ENCODE measurements around the gene MICOS13. TPM values are rescaled to one million over a fixed set of nuclear protein-coding genes. Genes with fewer than 3 reads are reported as not detected.

Gene MICOS13
- total and polyA plus RNA-seq, 2 experiments from 2014 or later, result 15.5 to 54.6 TPM

DNA sequence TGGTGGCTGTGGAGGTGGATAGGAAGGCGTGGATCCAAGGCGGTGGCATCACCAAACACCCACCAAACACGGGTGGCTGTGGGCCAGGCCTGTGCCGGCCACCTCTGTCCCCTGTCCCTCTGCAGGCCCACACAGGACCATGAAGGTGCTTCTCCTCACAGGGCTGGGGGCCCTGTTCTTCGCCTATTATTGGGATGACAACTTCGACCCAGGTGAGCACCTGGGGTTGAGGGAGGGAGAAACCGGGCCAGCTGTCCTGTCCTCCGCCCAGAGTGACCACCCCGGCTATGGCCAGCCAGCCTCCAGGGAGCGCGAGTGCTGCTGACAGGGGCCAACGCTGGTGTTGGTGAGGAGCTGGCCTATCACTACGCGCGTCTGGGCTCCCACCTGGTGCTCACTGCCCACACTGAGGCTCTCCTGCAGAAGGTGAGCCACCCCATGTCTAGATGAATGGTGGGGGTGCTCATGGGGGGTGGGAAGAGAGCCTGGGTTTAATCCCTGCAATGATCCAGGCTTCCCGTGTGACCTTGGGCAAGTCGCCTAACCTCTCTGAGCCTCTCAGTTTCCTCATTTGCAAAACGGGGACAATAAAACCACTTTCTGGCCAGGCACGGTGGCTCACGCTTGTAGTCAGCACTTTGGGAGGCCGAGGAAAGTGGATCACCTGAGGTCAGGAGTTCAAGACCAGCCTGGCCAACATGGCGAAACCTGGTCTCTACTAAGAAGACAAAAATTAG, 4.5 kb upstream of the MICOS13 start:
- Histone ChIP-seq H3F3A (replicated peaks; ENCODE audit: low read depth) (peaks cover 9% of the 10 kb centered on the region; the same call in 1 of the 2 replicates), H4K20me1 (replicated peaks; ENCODE audit: insufficient read depth) (0 out of 2 replicates have a peak, but pooled peaks cover 4% of the 10 kb centered on the region), H3K9me2 (ENCODE audit: insufficient read depth) (peaks cover 7% of the 10 kb centered on the region), H3K27ac (ENCODE audit: low read depth) (no peak overlapping the region), H3K79me2 (replicated peaks; ENCODE audit: insufficient read depth) (no peaks in the 10 kb centered on the region), H3K4me1 (ENCODE audit: insufficient read depth) (peaks cover 2% of the 10 kb centered on the region; the same call in 1 of the 2 replicates), H3K27me3 (ENCODE audit: insufficient read depth) (no peaks in the 10 kb centered on the region), H2AFZ (no peak overlapping the region), H3K36me3 (ENCODE audit: insufficient read depth) (no peaks in the 10 kb centered on the region), H3K4me2 (no peak overlapping the region), H3K4me3 (no peak overlapping the region)
- no peak for DNase-seq (ENCODE audit: low spot score)
- H3K27me3 Mint-ChIP-seq (ENCODE audit: insufficient read depth, low read depth, poor library complexity), result peaks cover 33% of the 10 kb centered on the region
- TF ChIP-seq JUNB (IDR thresholded peaks at IDR 0.05; ENCODE audit: unreplicated experiment) (no peak), NANOG (IDR thresholded peaks at IDR 0.05; ENCODE audit: borderline replicate concordance) (no peak), EZH2phosphoT487 (IDR thresholded peaks at IDR 0.05; ENCODE audit: unreplicated experiment) (no peak), ZNF462 (CRISPR knock-in tag; IDR thresholded peaks at IDR 0.05) (no peak), POLR2AphosphoS5 (IDR thresholded peaks at IDR 0.05; ENCODE audit: low read depth) (no peak), REST (IDR thresholded peaks at IDR 0.05; ENCODE audit: unreplicated experiment) (no peak), ZNF114 (CRISPR knock-in tag; IDR thresholded peaks at IDR 0.05) (no peak)
- TF ChIP-seq, protein P1, sequence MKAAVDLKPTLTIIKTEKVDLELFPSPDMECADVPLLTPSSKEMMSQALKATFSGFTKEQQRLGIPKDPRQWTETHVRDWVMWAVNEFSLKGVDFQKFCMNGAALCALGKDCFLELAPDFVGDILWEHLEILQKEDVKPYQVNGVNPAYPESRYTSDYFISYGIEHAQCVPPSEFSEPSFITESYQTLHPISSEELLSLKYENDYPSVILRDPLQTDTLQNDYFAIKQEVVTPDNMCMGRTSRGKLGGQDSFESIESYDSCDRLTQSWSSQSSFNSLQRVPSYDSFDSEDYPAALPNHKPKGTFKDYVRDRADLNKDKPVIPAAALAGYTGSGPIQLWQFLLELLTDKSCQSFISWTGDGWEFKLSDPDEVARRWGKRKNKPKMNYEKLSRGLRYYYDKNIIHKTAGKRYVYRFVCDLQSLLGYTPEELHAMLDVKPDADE (IDR thresholded peaks at IDR 0.05), result no peak
- no peak for ATAC-seq
- H3K4me1 Mint-ChIP-seq, result peaks cover 11% of the 10 kb centered on the region
- no peak overlapping the region for H3K4me3 Mint-ChIP-seq
- H3K27ac Mint-ChIP-seq, result no peak overlapping the region
- H3K36me3 Mint-ChIP-seq (ENCODE audit: low read depth), result peaks cover 2% of the 10 kb centered on the region; the same call in 2 of the 3 replicates
- 0 out of 3 replicates have a peak, but pooled peaks cover 2% of the 10 kb centered on the region for H3K9me3 Mint-ChIP-seq

Data from GM23338 (cell line).